HepG2 (cell line): ENCODE measurements around the gene C1orf21.

Experiments used
- ATF2 ChIP-seq: sonication (generic); formaldehyde crosslinking; IDR thresholded peaks from 2 replicates; pipeline ENCODE4 v1.4.0; 2020; ENCODE audit warnings: missing genetic modification reagents
- GATA4 ChIP-seq: sonication (generic); IDR thresholded peaks from 2 replicates; pipeline ENCODE4 v1.6.1; 2016; ENCODE audit warnings: antibody characterized with exemption, low read depth, borderline replicate concordance
- HNRNPL ChIP-seq: fragments of 200-400 bp; formaldehyde crosslinking; IDR thresholded peaks from 2 replicates; pipeline ENCODE4 v1.6.1; 2017; ENCODE audit warnings: mild to moderate bottlenecking, low read depth, low read length
- MLLT10 ChIP-seq: sonication (generic); formaldehyde crosslinking; IDR thresholded peaks from 2 replicates; pipeline ENCODE4 v1.4.0; 2020; ENCODE audit warnings: missing genetic modification reagents
- MXD3 ChIP-seq: IDR thresholded peaks from 2 replicates; pipeline ENCODE4 v1.6.1; 2016; ENCODE audit warnings: mild to moderate bottlenecking, missing biosample characterization, missing genetic modification reagents
- POLR2G ChIP-seq: fragments of 200-400 bp; formaldehyde crosslinking; IDR thresholded peaks from 2 replicates; pipeline ENCODE4 v1.6.1; 2018; ENCODE audit warnings: mild to moderate bottlenecking, low read depth, low read length, moderate library complexity
- RBFOX2 ChIP-seq: fragments of 200-400 bp; formaldehyde crosslinking; IDR thresholded peaks from 2 replicates; pipeline ENCODE4 v1.6.1; 2017; ENCODE audit warnings: low read depth, mild to moderate bottlenecking, low read length
- ZNF224 ChIP-seq: sonication (generic); formaldehyde crosslinking; IDR thresholded peaks from 2 replicates; pipeline ENCODE4 v1.5.0; 2020; ENCODE audit warnings: mild to moderate bottlenecking, missing genetic modification reagents
- TF ChIP-seq, protein P1 (sequence below): sonication (generic); formaldehyde crosslinking; IDR thresholded peaks from 2 replicates; pipeline ENCODE4 v1.8.0; 2022; ENCODE audit warnings: mild to moderate bottlenecking, missing genetic modification reagents

DNA sequence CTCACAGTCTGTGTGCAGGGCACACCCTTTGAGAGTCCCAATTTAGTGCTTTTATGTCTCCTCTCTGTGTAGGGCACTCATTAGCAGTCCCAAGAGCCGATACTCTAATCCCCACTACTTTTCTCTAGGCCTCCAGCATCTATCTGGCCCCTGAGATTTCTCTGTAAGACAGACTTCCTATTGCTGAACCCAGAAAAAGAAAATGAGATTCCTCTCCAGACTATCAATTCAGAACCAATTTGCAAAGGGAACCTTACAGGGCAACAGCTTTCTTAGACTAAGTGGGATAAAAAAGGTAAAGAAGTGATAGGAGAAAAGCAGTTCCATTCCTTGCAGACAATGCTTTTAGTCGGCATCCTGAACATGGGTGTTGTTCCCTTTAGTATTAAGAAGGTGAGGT lies 195.6 kb downstream of the C1orf21 start:
- TF ChIP-seq ATF2 = no peak
- TF ChIP-seq HNRNPL = no peak
- TF ChIP-seq GATA4 = no peak
- TF ChIP-seq, protein P1, sequence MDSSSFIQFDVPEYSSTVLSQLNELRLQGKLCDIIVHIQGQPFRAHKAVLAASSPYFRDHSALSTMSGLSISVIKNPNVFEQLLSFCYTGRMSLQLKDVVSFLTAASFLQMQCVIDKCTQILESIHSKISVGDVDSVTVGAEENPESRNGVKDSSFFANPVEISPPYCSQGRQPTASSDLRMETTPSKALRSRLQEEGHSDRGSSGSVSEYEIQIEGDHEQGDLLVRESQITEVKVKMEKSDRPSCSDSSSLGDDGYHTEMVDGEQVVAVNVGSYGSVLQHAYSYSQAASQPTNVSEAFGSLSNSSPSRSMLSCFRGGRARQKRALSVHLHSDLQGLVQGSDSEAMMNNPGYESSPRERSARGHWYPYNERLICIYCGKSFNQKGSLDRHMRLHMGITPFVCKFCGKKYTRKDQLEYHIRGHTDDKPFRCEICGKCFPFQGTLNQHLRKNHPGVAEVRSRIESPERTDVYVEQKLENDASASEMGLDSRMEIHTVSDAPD (CRISPR knock-in tag) = no peak
- TF ChIP-seq RBFOX2 = no peak
- no peak for TF ChIP-seq POLR2G
- TF ChIP-seq MXD3 (CRISPR knock-in tag) = no peak
- no peak for TF ChIP-seq ZNF224 (CRISPR knock-in tag)
- TF ChIP-seq MLLT10 (CRISPR knock-in tag) = no peak
